ENCODE data around the gene HORMAD1. TPM values are rescaled to one million over a fixed set of nuclear protein-coding genes. Genes with fewer than 3 reads are reported as not detected.
"Not testable (repeated sequence)": the region's sequence is repeated elsewhere in the genome, so short reads cannot be mapped to it uniquely, and the experiment has no call there.

The HORMAD1 gene
- total and polyA plus RNA-seq, 2 donors (not counting 1 experiment from before 2014, with no cell fraction given), result 0.94 to 2.1 TPM

GRCh38 chr1:150718225-150718891, 2.3 kb downstream of the HORMAD1 start:
- no peaks in the 10 kb centered on the region for H4K20me1 ChIP-seq (ENCODE audit: control insufficient read depth, insufficient read depth, low read length, poor library complexity, severe bottlenecking)
- Mint-ChIP-seq H3K27me3 (no peaks in the 10 kb centered on the region), H3K27ac (no peak overlapping the region), H3K9me3 (ENCODE audit: insufficient read depth) (no peaks in the 10 kb centered on the region), H3K4me3 (no peak overlapping the region), H3K4me1 (no peaks in the 10 kb centered on the region)
- H3K4me2 ChIP-seq (replicated peaks; ENCODE audit: low read depth, low read length, poor library complexity, severe bottlenecking), result no peak overlapping the region
- H2AFZ ChIP-seq (ENCODE audit: insufficient read depth, low read depth, low read length, poor library complexity, severe bottlenecking), result no peak overlapping the region
- no peaks in the 10 kb centered on the region for H3K36me3 ChIP-seq (replicated peaks in 1 of 2; ENCODE audit: control extremely low read depth in 1 of 2, control insufficient read depth in 1 of 2, extremely low read depth in 1 of 2, insufficient read depth in 2 of 2, low read length in 1 of 2)
- POLR2A ChIA-PET, result no interaction called here
- H3K79me2 ChIP-seq (ENCODE audit: control insufficient read depth, insufficient read depth, low read length), result no peaks in the 10 kb centered on the region
- intact Hi-C loops (cut with micrococcal nuclease), result no loop called here
- H3K27me3 ChIP-seq (replicated peaks in 1 of 4; ENCODE audit: control extremely low read depth in 1 of 4, control insufficient read depth in 3 of 4, insufficient read depth in 4 of 4, low read length in 3 of 4), result no peaks in the 10 kb centered on the region
- CTCF ChIA-PET, result no interaction called here
- ATAC-seq (ENCODE audit: low read depth) (no peak), DNase-seq (no peak)
- no peak overlapping the region for H3K9ac ChIP-seq (ENCODE audit: low read length)
- H3K27ac ChIP-seq (ENCODE audit: low read length in 2 of 2), result no peak overlapping the region
- peaks cover 0 to 4% (median 0%) of the 10 kb centered on the region in 3 donors for H3K9me3 ChIP-seq (ENCODE audit: control extremely low read depth in 1 of 3, control insufficient read depth in 2 of 3, insufficient read depth in 1 of 3, low read length in 2 of 3)
- no peak overlapping the region for H3K4me3 ChIP-seq (ENCODE audit: control extremely low read depth in 1 of 5, extremely low read depth in 1 of 5, insufficient read depth in 1 of 5, low read depth in 2 of 5, low read length in 4 of 5)
- 82% methylated on average over 3 of the region's 11 CpGs for WGBS (ENCODE audit: insufficient coverage)
- TF ChIP-seq EZH2 (IDR thresholded peaks at IDR 0.05; ENCODE audit: borderline replicate concordance, insufficient read depth, low read depth, low read length, poor library complexity, severe bottlenecking) (no peak), CTCF (IDR thresholded peaks at IDR 0.05) (no peak)
- H3K4me1 ChIP-seq (ENCODE audit: control insufficient read depth in 2 of 2, insufficient read depth in 2 of 2, low read length in 2 of 2), result no peaks in the 10 kb centered on the region

GRCh38 chr1:150709031-150709430, 11.7 kb downstream of the HORMAD1 start:
- DNase-seq; H3K9ac ChIP-seq (ENCODE audit: low read length); POLR2A ChIA-PET; H3K4me1 Mint-ChIP-seq; H3K4me1 ChIP-seq (ENCODE audit: control insufficient read depth in 2 of 2, insufficient read depth in 2 of 2, low read length in 2 of 2); H3K4me3 ChIP-seq (ENCODE audit: control extremely low read depth in 1 of 5, extremely low read depth in 1 of 5, insufficient read depth in 1 of 5, low read depth in 2 of 5, low read length in 4 of 5); H2AFZ ChIP-seq (ENCODE audit: insufficient read depth, low read depth, low read length, poor library complexity, severe bottlenecking); CTCF ChIA-PET; H3K27me3 ChIP-seq (replicated peaks in 1 of 4; ENCODE audit: control extremely low read depth in 1 of 4, control insufficient read depth in 3 of 4, insufficient read depth in 4 of 4, low read length in 3 of 4); H3K27ac ChIP-seq (ENCODE audit: low read length in 2 of 2); H3K9me3 ChIP-seq (ENCODE audit: control extremely low read depth in 1 of 3, control insufficient read depth in 2 of 3, insufficient read depth in 1 of 3, low read length in 2 of 3); intact Hi-C loops (cut with micrococcal nuclease); ATAC-seq (ENCODE audit: low read depth); H3K9me3 Mint-ChIP-seq (ENCODE audit: insufficient read depth); H3K4me2 ChIP-seq (replicated peaks; ENCODE audit: low read depth, low read length, poor library complexity, severe bottlenecking); H3K27me3 Mint-ChIP-seq; H3K36me3 ChIP-seq (replicated peaks in 1 of 2; ENCODE audit: control extremely low read depth in 1 of 2, control insufficient read depth in 1 of 2, extremely low read depth in 1 of 2, insufficient read depth in 2 of 2, low read length in 1 of 2); H4K20me1 ChIP-seq (ENCODE audit: control insufficient read depth, insufficient read depth, low read length, poor library complexity, severe bottlenecking); H3K4me3 Mint-ChIP-seq; H3K79me2 ChIP-seq (ENCODE audit: control insufficient read depth, insufficient read depth, low read length); H3K27ac Mint-ChIP-seq: not testable (repeated sequence)
- no CpG with 5 or more reads among the region's 1 CpG for WGBS (ENCODE audit: insufficient coverage)

All from B cell (primary cell).